ENCODE measurements around the gene DMAP1.
A peak's percentile ranks its signal among the peaks of the same experiment; 100 is the strongest.

DMAP1 gene

DNA sequence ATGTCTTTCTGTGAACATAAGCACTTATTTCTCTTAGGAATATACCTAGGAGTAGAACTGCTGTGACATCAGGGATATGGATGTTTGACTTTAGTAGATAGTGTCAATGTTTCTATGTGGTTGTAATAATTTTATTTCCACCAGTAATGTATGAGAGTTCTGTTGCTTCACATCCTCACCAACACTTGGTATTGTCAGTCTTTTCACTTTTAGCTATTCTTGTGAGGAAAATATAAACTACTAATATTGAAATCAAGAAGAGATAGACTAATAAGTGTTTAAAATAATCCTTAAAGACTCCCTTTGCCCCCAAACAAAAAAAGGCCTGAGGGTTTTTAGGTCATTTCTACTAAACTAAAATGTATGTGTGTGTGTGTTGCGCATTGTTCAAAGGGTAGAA, 2.7 kb upstream of the DMAP1 start:
- TF ChIP-seq ZNF274 (IDR thresholded peaks at IDR 0.05; ENCODE audit: low read depth, low read length) (no peak), SUZ12 (IDR thresholded peaks at IDR 0.05; ENCODE audit: extremely low read depth, insufficient read depth, insufficient read length) (no peak)
- Histone ChIP-seq H3K27me3 (ENCODE audit: insufficient read depth, insufficient read length) (no peaks in the 10 kb centered on the region), H3K4me3 (ENCODE audit: insufficient read length, low read depth) (no peak overlapping the region), H3K9ac (ENCODE audit: insufficient read length, low read depth) (no peak overlapping the region), H3K9me3 (ENCODE audit: insufficient read depth, low read length) (no peaks in the 10 kb centered on the region), H3K4me1 (ENCODE audit: insufficient read depth, insufficient read length) (no peaks in the 10 kb centered on the region), H3K36me3 (ENCODE audit: insufficient read depth, insufficient read length, low read length) (peaks cover 14% of the 10 kb centered on the region)
- DNase-seq (ENCODE audit: low read depth, low spot score), result no peak

DNA sequence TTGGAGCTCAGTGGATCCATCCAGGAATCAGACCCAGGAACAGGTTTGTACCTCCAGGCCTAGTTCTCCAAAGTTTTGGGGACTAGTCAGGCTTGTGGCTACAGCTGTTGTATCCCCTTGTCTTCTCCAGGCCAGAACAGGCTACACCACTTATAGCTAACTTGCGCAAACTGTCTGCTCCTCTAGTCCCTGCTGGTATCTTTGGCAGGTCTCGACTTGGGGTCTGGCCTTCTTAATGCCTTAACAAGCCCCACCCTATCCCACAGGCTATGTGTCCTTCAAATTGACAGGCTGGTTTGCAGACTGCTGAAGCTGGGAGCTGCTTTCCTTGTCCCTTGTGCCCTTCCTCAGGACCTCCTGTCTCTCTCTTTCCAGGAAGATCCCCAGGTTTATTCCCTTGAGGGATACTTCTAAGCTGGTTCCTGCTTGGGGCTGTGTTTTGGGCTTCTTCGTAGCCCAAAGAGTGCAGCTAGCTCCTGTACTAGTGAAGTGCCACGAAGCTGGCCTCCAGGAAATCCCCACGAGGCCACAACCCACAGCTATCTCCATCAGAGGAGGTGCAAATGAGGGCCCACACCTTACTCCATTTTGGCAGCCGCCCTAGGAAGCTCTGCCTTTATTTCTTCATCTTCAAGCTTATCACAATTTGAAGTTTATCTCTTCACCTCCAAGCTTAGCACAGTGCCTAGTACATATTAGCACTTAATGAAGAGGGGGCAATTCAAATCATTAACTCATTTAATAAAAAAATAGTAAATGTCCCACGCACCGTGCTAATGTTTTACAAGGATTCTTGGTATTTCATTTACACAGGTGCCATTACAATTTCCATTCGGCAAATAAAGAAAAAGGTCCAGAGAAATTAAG, 683 bp upstream of the DMAP1 start:
- TF ChIP-seq ZNF274 (IDR thresholded peaks at IDR 0.05; ENCODE audit: low read depth, low read length) (no peak), YY1 (IDR thresholded peaks at IDR 0.05; ENCODE audit: insufficient read depth, insufficient read length) (no peak), SUZ12 (IDR thresholded peaks at IDR 0.05; ENCODE audit: extremely low read depth, insufficient read depth, insufficient read length) (no peak)
- DNase-seq (ENCODE audit: low read depth, low spot score), result no peak
- peak overlapping the region; percentile 94 for H3K4me3 ChIP-seq (ENCODE audit: insufficient read length, low read depth)

GRCh38 chr1:44217809-44218410, 4.6 kb downstream of the DMAP1 start:
- no peak overlapping the region for H3K9ac ChIP-seq (ENCODE audit: insufficient read length, low read depth)
- H3K9me3 ChIP-seq (ENCODE audit: insufficient read depth, low read length), result no peaks in the 10 kb centered on the region
- no peaks in the 10 kb centered on the region for H3K27me3 ChIP-seq (ENCODE audit: insufficient read depth, insufficient read length)
- peak; percentile 74 for DNase-seq (ENCODE audit: low read depth, low spot score)
- H3K36me3 ChIP-seq (ENCODE audit: insufficient read depth, insufficient read length, low read length), result peaks cover 86% of the 10 kb centered on the region
- H3K4me3 ChIP-seq (ENCODE audit: insufficient read length, low read depth), result no peak overlapping the region
- H3K4me1 ChIP-seq (ENCODE audit: insufficient read depth, insufficient read length), result peaks cover 4% of the 10 kb centered on the region
- TF ChIP-seq ZNF274 (IDR thresholded peaks at IDR 0.05; ENCODE audit: low read depth, low read length), result no peak
- no peak for TF ChIP-seq SUZ12 (IDR thresholded peaks at IDR 0.05; ENCODE audit: extremely low read depth, insufficient read depth, insufficient read length)
- TF ChIP-seq YY1 (IDR thresholded peaks at IDR 0.05; ENCODE audit: insufficient read depth, insufficient read length), result no peak

More for the DNA sequence above, 683 bp upstream of the DMAP1 start:
- peak overlapping the region; percentile 96 for H3K9ac ChIP-seq (ENCODE audit: insufficient read length, low read depth)
- H3K4me1 ChIP-seq (ENCODE audit: insufficient read depth, insufficient read length), result no peaks in the 10 kb centered on the region
- H3K27me3 ChIP-seq (ENCODE audit: insufficient read depth, insufficient read length), result no peaks in the 10 kb centered on the region
- H3K36me3 ChIP-seq (ENCODE audit: insufficient read depth, insufficient read length, low read length), result peaks cover 33% of the 10 kb centered on the region
- H3K9me3 ChIP-seq (ENCODE audit: insufficient read depth, low read length), result no peaks in the 10 kb centered on the region

DNA sequence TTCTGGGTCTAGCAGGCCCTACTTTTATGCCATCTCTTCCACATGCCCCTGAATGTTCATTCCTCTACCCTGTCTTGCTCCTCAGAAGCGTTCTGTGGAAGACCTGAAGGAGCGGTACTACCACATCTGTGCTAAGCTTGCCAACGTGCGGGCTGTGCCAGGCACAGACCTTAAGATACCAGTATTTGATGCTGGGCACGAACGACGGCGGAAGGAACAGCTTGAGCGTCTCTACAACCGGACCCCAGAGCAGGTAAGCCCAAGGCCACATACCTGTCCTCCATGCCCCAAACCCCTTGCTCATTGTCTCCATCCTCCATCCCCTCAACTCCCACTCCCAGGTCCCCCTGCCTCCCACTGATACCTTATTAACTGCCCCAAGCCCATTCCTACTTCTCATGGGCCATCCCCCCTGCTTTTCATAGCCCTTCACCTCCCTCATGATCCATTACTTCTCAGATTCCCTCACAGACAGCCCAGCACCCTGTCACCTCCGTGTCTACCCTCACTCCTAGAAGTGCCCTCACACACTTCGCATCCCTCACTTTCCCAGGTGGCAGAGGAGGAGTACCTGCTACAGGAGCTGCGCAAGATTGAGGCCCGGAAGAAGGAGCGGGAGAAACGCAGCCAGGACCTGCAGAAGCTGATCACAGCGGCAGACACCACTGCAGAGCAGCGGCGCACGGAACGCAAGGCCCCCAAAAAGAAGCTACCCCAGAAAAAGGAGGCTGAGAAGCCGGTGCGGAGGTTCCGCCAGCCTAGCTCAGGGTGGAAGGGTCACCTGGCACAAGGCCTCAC, 5.4 kb downstream of the DMAP1 start:
- no peak for DNase-seq (ENCODE audit: low read depth, low spot score)
- no peak overlapping the region for H3K9ac ChIP-seq (ENCODE audit: insufficient read length, low read depth)
- H3K9me3 ChIP-seq (ENCODE audit: insufficient read depth, low read length), result peaks cover 3% of the 10 kb centered on the region; the same call in 1 of the 2 replicates
- H3K36me3 ChIP-seq (ENCODE audit: insufficient read depth, insufficient read length, low read length), result peaks cover 87% of the 10 kb centered on the region
- H3K27me3 ChIP-seq (ENCODE audit: insufficient read depth, insufficient read length), result no peaks in the 10 kb centered on the region
- H3K4me1 ChIP-seq (ENCODE audit: insufficient read depth, insufficient read length), result peaks cover 4% of the 10 kb centered on the region
- H3K4me3 ChIP-seq (ENCODE audit: insufficient read length, low read depth), result no peak overlapping the region
- TF ChIP-seq SUZ12 (IDR thresholded peaks at IDR 0.05; ENCODE audit: extremely low read depth, insufficient read depth, insufficient read length), result no peak
- no peak for TF ChIP-seq ZNF274 (IDR thresholded peaks at IDR 0.05; ENCODE audit: low read depth, low read length)
- no peak for TF ChIP-seq YY1 (IDR thresholded peaks at IDR 0.05; ENCODE audit: insufficient read depth, insufficient read length)

GRCh38 chr1:44219301-44219626, 6.0 kb downstream of the DMAP1 start:
- DNase-seq (ENCODE audit: low read depth, low spot score), result no peak
- peaks cover 87% of the 10 kb centered on the region for H3K36me3 ChIP-seq (ENCODE audit: insufficient read depth, insufficient read length, low read length)
- H3K4me3 ChIP-seq (ENCODE audit: insufficient read length, low read depth), result no peak overlapping the region
- peaks cover 4% of the 10 kb centered on the region for H3K4me1 ChIP-seq (ENCODE audit: insufficient read depth, insufficient read length)
- H3K27me3 ChIP-seq (ENCODE audit: insufficient read depth, insufficient read length), result no peaks in the 10 kb centered on the region
- peaks cover 8% of the 10 kb centered on the region; the same call in 1 of the 2 replicates for H3K9me3 ChIP-seq (ENCODE audit: insufficient read depth, low read length)
- TF ChIP-seq ZNF274 (IDR thresholded peaks at IDR 0.05; ENCODE audit: low read depth, low read length) (no peak), SUZ12 (IDR thresholded peaks at IDR 0.05; ENCODE audit: extremely low read depth, insufficient read depth, insufficient read length) (no peak), YY1 (IDR thresholded peaks at IDR 0.05; ENCODE audit: insufficient read depth, insufficient read length) (no peak)
- no peak overlapping the region for H3K9ac ChIP-seq (ENCODE audit: insufficient read length, low read depth)

DNA sequence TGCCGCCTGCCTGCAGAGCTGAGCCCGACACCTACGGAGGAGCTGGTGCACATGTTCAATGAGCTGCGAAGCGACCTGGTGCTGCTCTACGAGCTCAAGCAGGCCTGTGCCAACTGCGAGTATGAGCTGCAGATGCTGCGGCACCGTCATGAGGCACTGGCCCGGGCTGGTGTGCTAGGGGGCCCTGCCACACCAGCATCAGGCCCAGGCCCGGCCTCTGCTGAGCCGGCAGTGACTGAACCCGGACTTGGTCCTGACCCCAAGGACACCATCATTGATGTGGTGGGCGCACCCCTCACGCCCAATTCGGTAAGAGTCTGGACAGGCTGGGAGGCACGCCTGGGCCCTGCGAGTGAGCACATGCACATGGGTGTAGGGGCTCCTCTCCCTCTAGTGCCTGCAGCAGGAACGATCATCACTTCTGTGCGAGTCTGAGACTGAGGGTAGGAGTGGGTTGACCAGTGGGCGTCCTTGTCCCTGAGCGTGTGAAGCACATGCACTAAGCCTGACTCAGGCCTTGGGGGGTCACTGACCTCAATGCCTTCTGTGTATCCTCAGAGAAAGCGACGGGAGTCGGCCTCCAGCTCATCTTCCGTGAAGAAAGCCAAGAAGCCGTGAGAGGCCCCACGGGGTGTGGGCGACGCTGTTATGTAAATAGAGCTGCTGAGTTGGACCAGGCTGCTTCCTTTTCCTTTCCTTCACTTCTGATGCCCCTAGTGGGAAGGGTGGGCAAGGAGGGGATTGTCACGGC, 6.9 kb downstream of the DMAP1 start:
- H3K9ac ChIP-seq (ENCODE audit: insufficient read length, low read depth), result peak overlapping the region; percentile 21
- H3K9me3 ChIP-seq (ENCODE audit: insufficient read depth, low read length), result peaks cover 17% of the 10 kb centered on the region
- H3K36me3 ChIP-seq (ENCODE audit: insufficient read depth, insufficient read length, low read length), result peaks cover 77% of the 10 kb centered on the region
- DNase-seq (ENCODE audit: low read depth, low spot score), result no peak
- peaks cover 4% of the 10 kb centered on the region for H3K4me1 ChIP-seq (ENCODE audit: insufficient read depth, insufficient read length)
- TF ChIP-seq ZNF274 (IDR thresholded peaks at IDR 0.05; ENCODE audit: low read depth, low read length) (no peak), YY1 (IDR thresholded peaks at IDR 0.05; ENCODE audit: insufficient read depth, insufficient read length) (no peak), SUZ12 (IDR thresholded peaks at IDR 0.05; ENCODE audit: extremely low read depth, insufficient read depth, insufficient read length) (no peak)
- no peaks in the 10 kb centered on the region for H3K27me3 ChIP-seq (ENCODE audit: insufficient read depth, insufficient read length)
- no peak overlapping the region for H3K4me3 ChIP-seq (ENCODE audit: insufficient read length, low read depth)
